T-helper 22 cell (primary cell): ENCODE data around the gene JMJD4.

Experiments used
- DNase-seq: peaks from one replicate; pipeline ENCODE4 v3.0.0-alpha.2; 2020; ENCODE audit warnings: low read depth

The JMJD4 gene

GRCh38 chr1:227749916-227750710 lies 15.0 kb upstream of the JMJD4 start:
- DNase-seq, result no peak

DNA sequence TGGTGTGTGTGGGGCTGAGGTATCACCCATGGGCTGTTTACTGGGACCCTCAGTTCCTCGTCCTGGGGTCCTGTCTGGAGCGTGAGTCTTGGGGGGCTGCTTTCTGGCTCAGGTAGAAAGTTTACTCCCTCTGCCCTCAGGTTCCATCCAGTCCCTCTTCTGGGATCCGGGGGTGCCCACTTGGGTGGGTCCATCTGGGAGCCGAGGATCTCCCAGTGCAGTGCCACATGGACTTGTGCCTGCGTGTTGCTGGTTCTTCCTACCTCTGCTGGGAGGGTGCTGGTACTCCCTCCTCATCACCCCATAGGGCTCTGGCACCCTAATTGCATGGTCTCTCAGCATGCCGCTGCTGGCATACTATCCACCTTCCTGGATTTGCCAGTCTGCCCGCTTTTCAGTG lies 14.1 kb upstream of the JMJD4 start:
- no peak for DNase-seq

DNA sequence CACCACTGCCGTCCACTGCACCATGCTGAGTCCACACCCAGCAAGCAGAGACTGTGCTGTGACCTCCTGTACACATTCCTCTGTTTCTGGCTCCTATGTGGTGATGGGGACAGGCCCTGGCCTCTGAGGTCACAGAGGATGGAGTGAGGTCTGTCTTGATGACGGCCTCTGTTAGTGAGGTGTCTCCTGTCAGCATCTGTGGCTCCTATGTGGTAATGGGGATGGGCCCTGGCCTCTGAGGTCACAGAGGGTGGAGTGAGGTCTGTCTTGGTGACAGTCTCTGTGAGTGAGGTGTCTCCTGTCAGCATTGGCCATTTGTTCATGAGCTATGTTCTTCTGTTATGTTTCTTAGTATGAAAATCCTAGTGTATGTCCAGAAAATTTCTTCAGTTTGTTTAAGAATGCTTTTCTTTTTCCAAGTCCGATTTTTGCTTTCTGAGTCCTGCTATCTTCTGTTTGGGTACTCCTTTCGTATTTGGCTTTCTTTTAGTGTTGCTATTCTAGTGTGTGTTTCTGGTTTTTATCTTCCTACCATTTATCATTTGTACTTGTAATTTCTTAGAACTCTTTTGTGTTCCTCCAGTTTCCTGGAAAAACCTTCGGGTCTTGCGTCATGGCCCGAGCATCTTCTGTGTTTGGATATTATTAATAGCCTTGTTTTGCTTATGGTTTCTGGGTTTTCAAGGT lies 13.5 kb upstream of the JMJD4 start:
- peak; percentile 51 for DNase-seq

- no peak for DNase-seq
Observed at GRCh38 chr1:227747948-227748495, 12.9 kb upstream of the JMJD4 start.

GRCh38 chr1:227747382-227747781 lies 12.3 kb upstream of the JMJD4 start:
- DNase-seq, result no peak

GRCh38 chr1:227746676-227747075 lies 11.6 kb upstream of the JMJD4 start:
- DNase-seq, result no peak

DNA sequence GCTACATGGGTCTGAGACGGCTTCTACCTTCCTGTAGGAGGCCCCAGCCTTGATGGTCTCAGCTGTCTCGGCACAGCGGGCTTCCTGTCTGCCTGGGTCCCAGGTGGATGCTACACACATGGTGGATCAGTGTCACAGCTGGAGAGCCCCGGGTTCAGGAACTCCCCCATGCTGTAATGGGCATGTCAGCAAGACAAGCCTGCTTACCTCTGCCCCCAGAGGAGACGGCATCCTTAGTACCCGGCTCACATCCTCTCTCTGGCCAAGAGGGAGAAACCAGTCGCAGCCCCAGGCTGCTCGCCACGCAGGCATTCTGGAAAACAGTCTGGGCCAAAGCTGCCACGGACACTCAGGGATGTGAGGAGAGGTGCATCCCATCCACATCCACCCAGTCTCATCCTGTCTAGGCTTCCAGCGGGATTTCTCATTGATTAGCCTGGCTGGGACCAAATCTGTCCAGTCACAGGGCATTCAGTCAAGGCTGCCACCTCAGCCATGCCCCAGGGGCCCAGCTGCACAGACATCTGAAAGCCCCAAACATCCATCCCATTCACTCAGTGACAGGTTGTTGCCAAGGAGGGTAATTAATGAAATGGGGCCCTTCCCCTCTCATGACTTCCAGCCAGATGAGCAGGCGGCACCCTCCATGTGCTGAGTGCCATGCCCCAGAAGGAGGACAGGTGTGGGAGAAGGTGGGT lies 10.6 kb upstream of the JMJD4 start:
- DNase-seq, result no peak

- no peak for DNase-seq
Observed at GRCh38 chr1:227744668-227745067, 9.6 kb upstream of the JMJD4 start.

DNA sequence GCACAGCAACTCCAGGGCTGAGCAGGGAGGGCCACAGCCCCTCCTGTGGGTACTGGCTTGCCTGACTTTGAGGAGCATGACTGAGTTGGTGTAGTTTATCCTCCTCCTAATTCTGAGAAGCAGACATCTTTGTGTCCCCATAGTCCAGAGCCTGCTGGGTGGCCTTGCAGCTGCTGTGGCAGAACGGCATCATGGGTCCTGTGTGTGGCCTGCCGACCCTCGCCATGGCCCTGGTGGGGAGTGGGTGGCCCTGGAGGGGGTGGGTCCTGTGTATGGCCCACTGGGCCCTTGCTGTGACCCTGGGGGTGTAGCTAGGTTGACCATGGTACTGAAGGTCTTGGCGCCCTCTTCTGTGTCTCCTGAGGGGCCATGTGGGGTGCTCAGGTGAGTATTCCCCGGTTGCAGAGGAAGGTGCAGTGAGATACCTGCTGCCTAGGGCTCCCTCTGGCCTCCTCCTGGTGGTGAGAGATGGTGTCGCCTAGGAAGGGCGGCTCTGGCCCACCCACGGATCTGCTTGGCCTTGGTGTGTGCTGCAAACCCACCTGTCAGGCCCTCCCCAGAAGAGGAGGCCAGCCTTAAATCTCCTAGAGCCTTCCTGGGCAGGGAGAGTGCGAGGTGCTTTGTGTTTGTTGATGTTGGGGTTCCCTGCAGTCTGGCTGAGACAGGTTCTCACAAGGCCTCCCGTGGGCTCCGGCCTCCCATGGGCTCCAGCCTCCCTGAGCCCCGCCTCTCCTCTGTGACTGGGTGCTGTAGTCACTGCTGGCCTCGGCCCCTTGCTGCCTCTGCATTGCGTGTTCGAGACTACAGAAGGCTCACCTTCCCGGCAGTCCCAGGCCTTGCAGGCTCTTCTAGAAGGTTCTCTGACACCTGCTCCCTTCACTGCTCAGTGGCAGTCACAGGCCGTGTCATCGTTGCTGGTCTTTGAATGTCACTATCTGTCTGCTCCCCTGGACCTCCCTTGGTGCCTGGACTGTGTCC lies 7.9 kb upstream of the JMJD4 start:
- no peak for DNase-seq

- no peak for DNase-seq
Observed at GRCh38 chr1:227741166-227741870, 6.2 kb upstream of the JMJD4 start.

GRCh38 chr1:227740401-227740960 lies 5.4 kb upstream of the JMJD4 start:
- DNase-seq, result no peak

GRCh38 chr1:227739636-227740035 lies 4.5 kb upstream of the JMJD4 start:
- no peak for DNase-seq

GRCh38 chr1:227738820-227739219 lies 3.7 kb upstream of the JMJD4 start:
- no peak for DNase-seq

- no peak for DNase-seq
Observed at GRCh38 chr1:227736814-227737432, 1.8 kb upstream of the JMJD4 start.

DNA sequence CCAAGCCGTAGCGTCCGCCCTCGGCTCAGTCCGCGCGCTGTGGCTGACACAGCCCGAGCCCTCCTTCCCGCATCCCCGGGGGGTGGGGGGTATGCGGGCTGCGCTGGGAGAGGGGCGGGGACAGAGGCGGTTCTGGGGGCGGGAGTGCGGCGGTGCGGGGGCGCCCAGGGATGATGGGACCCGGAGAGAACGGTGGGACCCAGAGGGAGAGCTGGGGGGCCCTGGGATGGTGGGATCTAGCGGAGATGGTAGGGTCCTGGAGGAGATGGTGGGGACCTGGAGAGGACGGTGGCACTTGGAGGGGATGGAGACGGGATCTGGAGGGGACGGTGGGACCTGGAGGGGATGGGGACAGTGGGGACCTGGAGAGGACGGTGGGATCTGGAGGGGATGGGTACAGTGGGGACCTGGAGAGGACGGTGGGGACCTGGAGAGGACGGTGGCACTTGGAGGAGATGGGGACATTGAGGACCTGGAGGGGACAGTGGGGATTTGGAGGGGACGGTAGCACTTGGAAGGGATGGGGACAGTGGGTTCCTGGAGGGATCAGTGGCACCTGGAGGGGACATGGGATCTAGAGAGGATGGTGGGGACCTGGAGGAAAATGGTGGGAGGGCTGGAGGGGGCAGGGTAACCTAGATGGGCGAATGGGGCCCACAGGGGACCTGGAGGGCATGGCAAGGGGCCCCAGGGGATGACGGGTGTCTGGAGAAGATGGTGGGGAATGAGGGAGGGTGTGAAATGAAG lies 610 bp upstream of the JMJD4 start:
- no peak for DNase-seq

DNA sequence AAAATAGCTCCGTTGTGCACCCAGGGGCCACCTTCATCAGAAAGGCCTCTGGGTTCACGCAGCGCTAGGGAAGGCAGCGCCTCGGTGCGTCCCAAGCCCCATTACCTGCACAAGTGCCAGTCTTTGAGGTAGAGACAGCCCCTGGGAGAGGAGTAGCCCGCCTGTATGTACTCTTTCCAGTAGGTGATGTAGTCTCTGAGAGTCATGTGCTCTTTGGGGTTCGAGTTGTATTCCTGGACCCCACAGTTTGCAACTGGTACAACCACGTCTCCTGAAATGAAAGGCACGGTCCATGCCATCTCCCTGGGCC lies 601 bp downstream of the JMJD4 start:
- no peak for DNase-seq

DNA sequence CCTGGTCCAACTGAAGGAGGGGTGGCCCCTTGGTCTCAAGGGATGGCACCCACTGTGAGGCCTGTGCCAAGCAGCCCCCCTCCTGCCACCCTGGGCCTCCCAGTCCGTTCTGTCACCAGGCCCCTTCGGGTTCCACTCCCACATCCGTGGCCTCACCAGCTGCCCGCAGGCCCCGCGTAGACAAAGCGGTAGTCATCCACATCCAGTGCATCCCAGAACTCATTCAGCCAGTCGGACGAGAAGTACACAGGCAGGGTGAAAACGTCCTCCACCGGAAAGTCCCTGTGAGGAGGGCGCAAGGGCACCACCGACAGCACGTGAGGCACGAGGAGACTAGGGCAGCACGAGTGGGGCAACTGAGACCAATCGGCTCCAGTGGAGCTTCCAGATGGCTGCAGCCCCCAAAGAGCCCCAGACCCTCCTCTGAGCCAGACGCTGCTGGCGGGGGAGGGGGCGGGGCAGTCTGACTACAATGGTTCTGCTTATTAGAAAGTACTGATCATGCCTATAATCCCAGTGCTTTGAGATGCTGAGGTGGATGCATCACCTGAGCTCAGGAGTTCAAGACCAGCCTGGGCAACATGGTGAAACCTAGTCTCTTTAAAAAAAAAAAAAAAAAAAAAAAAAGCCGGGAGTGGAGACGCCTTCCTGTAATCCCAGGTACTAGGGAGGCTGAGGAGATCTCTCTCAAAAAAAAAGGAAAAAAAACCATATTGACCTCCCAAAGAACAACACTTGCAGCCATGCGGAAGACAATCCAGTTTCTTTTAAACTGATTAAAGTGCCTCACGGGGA lies 1.2 kb downstream of the JMJD4 start:
- DNase-seq, result no peak

DNA sequence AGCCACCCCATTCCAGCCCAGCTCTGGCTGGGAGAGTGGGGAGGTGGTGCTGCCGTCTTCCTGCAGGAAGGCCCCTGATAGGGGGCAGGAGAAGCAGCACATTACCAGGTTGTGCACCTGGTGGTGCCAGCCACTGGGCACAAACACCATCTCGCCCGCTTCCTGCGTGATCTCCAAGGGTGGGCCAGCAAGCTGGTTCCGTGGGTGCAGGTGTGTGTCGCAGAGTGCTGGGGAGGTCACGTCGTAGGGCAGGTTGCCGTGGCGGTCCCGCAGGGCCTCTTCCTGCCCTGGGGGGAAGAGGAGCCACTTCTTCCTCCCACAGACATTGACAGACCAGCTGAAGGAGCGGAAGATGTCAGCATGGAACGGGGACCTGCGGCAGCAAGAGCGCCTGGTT lies 1.8 kb downstream of the JMJD4 start:
- DNase-seq, result no peak
